Measurements from ENCODE around the gene MANF. TPM values are rescaled to one million over a fixed set of nuclear protein-coding genes. Genes with fewer than 3 reads are reported as not detected.
A peak's percentile ranks its signal among the peaks of the same experiment; 100 is the strongest.

Gene MANF
- 130 TPM for polyA plus RNA-seq (ENCODE audit: insufficient read length)
- long read RNA-seq, donor 1, transcript MANF-203 (2 exons, 436 nt), result minor isoform, 13 of 57 reads
- long read RNA-seq, donor 1, transcript MANF-204 (4 exons, 1,153 nt), result major isoform, 29 of 57 reads
- long read RNA-seq, donor 1, partial matches to known transcripts, result 14 of 57 reads
- long read RNA-seq, donor 1, other reads (novel, unspliced or antisense), result 0 of 57 reads
- long read RNA-seq, donor 2, transcript MANF-203 (2 exons, 436 nt), result minor isoform, 6 of 31 reads
- long read RNA-seq, donor 2, transcript MANF-204 (4 exons, 1,153 nt), result major isoform, 25 of 31 reads
- long read RNA-seq, donor 2, partial matches to known transcripts, result 0 of 31 reads
- long read RNA-seq, donor 2, other reads (novel, unspliced or antisense), result 0 of 31 reads
- long read RNA-seq, donor 3, transcript MANF-204 (4 exons, 1,153 nt), result major isoform, 24 of 38 reads
- long read RNA-seq, donor 3, transcript MANF-203 (2 exons, 436 nt), result minor isoform, 5 of 38 reads
- long read RNA-seq, donor 3, partial matches to known transcripts, result 8 of 38 reads
- long read RNA-seq, donor 3, other reads (novel, unspliced or antisense), result 0 of 38 reads
- long read RNA-seq, donor 4, transcript MANF-204 (4 exons, 1,153 nt), result major isoform, 5 of 9 reads
- long read RNA-seq, donor 4, partial matches to known transcripts, result 0 of 9 reads
- long read RNA-seq, donor 4, other reads (novel, unspliced or antisense), result 0 of 9 reads
- long read RNA-seq, donor 5, transcript MANF-203 (2 exons, 436 nt), result minor isoform, 13 of 72 reads
- long read RNA-seq, donor 5, transcript MANF-204 (4 exons, 1,153 nt), result major isoform, 55 of 72 reads
- long read RNA-seq, donor 5, partial matches to known transcripts, result 0 of 72 reads
- long read RNA-seq, donor 5, other reads (novel, unspliced or antisense), result 0 of 72 reads
- long read RNA-seq, donor 6, transcript MANF-204 (4 exons, 1,153 nt), result major isoform, 22 of 29 reads
- long read RNA-seq, donor 6, partial matches to known transcripts, result 0 of 29 reads
- long read RNA-seq, donor 6, other reads (novel, unspliced or antisense), result 0 of 29 reads
- long read RNA-seq, donor 7, transcript MANF-203 (2 exons, 436 nt), result minor isoform, 11 of 46 reads
- long read RNA-seq, donor 7, transcript MANF-204 (4 exons, 1,153 nt), result major isoform, 35 of 46 reads
- long read RNA-seq, donor 7, partial matches to known transcripts, result 0 of 46 reads
- long read RNA-seq, donor 7, other reads (novel, unspliced or antisense), result 0 of 46 reads
- long read RNA-seq, donor 8, transcript MANF-204 (4 exons, 1,153 nt), result major isoform, 13 of 16 reads
- long read RNA-seq, donor 8, partial matches to known transcripts, result 0 of 16 reads
- long read RNA-seq, donor 8, other reads (novel, unspliced or antisense), result 0 of 16 reads

DNA sequence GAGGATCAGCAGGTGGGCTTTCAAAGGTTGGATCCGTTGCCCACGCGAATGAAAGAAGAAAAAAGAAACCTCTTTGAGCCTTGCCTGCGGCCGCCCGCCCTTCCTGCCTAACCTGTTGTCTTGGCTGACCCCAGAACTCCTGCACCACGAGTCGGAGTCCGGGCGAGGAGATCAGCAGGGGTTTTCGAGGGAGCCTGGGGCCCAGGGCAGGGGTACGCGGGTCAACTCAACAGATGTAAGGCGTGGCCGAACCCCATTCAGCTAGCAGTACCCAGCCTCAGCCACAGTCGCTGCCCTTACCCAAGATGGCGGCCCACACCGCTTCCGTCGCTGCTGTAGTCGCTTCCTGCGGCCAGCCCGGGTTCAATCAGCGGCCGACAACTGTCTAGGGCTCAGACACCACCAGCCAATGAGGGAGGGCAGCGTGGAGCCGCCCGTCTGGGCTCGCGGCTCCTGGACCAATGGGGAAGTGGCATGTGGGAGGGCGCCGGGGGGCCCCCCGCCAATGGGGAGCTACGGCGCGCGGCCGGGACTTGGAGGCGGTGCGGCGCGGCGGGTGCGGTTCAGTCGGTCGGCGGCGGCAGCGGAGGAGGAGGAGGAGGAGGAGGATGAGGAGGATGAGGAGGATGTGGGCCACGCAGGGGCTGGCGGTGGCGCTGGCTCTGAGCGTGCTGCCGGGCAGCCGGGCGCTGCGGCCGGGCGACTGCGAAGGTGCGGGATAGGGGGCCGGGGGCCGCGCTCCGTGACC is at the start of gene MANF:
Gene MANF (plus strand): TSS at position 566 of the 748 bp plus-strand sequence. CDS start 52 bp downstream, at position 618.
- DNase-seq, result peak; percentile 97

DNA sequence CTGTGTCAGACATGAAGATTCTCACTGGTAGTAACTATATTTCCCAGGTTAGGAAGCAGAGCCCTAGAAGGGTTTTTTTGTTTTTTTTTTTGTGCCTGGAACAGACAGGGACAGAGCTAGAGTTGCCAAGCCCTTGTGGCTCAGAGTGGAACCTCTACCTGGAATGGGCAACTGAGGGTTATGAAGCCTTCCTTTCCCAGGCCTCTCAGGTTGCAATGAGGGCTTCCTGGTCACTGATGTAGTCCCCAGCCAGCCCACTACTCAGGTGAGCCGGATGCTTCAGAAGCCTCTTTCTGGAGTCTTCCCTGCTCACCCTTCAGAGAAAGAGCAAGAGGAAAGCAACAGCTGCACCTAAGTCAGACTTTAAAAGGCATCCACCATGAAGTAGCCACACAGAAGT is 48.8 kb upstream of the MANF start:
- DNase-seq, result no peak

DNA sequence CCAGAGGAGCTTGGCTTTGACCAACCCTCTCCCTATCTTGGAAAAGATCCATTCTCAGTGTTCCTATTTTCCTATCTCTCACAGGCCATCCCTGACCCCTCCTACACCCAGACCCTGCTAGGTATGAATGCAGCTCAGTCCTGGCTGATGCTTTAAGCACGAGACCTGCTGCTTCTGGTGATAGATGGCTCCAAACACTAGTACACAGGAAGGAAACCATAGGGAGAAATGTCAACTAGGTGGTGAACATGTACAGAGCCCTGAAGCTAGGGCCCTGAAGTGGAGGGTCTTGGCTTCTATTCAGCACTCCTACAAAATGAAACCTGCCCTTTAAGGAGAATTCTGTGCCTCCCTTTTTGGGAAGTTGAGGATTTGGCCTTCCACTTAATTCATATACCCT is 47.4 kb upstream of the MANF start:
- DNase-seq, result no peak

- no peak for DNase-seq
Observed at GRCh38 chr3:51338632-51339031, 46.5 kb upstream of the MANF start.

DNA sequence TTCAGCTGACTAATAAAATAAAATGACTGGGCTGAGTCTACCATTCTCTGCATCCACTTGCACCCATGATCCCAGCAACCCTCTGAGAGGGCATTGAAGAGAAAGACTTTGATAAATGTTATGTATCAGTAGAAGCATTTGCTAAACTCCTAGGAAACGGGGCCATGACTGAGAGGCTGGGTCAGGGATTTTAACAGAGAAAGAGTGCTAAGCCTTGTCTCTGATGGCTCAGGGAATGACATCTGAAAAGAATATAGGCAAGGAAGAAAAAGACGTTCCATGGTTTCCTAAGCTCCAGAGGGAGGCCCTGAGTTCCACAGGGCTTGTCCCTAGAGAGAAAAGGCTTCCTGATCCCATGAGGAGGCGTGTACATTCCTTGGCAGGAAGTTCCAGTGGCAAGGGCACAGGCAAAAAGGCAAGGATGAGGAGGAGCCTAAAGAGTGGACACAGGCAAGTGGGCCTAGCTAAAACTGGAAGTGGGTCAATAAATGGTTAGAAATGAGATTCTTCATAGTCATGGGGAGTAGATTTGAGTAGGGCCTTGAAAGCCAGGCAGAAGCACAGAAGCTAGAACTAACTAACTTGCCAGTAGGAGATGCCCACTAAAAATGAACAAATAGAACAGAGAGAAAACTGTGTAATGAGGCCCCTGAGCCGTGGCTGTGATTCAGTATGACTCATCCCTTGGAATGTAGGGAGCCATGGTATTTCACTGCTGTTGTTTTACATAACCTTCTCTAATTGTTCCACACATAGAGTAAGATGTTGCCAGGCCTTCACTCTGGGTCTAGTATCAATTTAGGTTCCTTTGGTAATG is 44.9 kb upstream of the MANF start:
- DNase-seq, result no peak

GRCh38 chr3:51340989-51341636 is 44.0 kb upstream of the MANF start:
- DNase-seq, result no peak

GRCh38 chr3:51343918-51344687 is 41.0 kb upstream of the MANF start:
- DNase-seq, result no peak

GRCh38 chr3:51350751-51351150 is 34.3 kb upstream of the MANF start:
- DNase-seq, result no peak

- DNase-seq, result no peak
Observed at GRCh38 chr3:51353131-51353530, 32.0 kb upstream of the MANF start.

DNA sequence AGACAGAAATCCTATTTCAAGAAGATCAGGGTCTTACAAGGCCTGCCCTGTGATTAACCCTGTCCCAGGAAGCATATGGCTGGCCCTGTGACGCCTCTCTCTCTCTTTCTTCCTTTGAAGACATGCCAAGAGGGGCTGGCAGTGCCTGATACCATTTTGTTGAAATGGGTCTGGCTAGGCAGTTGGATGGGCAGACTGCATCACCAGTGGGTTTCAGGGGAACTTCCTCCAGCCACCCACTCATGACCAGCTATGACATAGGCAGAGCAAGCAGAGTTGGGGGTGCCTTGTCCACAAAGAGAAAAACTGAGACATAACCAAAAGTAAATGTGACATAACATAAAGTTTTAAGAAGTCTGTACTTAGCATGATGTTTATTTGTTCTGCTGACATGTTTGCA is 31.4 kb upstream of the MANF start:
- DNase-seq, result no peak

GRCh38 chr3:51354172-51354571 is 30.9 kb upstream of the MANF start:
- no peak for DNase-seq

- no peak for DNase-seq
Observed at GRCh38 chr3:51354731-51355615, 30.1 kb upstream of the MANF start.

GRCh38 chr3:51355891-51356578 is 29.1 kb upstream of the MANF start:
- no peak for DNase-seq

DNA sequence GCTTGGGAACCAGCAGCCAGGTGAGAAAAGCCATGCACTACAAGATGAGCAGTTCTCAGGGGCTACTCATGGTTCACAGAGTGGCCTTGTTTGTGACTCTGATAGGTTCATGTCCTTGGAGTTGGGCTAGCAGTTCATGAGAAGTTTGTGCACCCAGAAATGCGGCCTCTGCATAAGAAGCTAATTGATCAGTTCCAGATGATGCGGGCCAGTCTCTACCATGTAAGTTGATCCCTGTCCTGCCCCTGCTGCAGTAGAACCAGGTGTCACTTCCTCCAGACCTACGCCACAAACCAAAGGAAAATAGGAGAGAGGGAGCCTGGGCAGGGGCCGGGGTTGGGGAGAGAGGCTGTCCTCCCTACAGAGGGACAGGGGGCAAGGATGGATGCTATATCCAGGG is 27.2 kb upstream of the MANF start:
- DNase-seq, result no peak

- no peak for DNase-seq
Observed at GRCh38 chr3:51358981-51359380, 26.1 kb upstream of the MANF start.

DNA sequence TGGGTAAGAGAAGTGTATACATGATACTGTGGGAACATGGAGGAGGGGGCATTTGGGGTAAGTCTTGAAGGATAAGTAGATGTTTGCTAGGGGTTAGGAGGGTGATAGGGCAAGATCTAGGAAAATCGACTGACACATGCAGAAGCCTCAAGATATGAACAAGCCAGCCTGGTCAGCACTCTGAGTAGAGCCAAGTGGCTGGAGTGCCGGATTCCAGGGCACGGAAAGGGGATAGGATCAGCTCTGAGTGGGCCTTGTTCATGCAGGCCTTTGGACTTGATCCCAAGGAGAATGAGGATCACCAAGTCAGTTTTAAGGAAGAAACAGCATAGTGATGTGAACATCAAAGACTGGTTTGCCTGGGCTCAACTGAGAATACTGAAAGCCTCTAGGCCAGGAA is 24.3 kb upstream of the MANF start:
- no peak for DNase-seq

- DNase-seq, result no peak
Observed at GRCh38 chr3:51361746-51362145, 23.3 kb upstream of the MANF start.

Measured in left kidney (tissue), 8 donors.